Stimulated activated CD8-positive, alpha-beta memory T cell treated with anti-CD3 and anti-CD28 coated beads, Interleukin-15, amount 100 ng/mL, for 24 hours (primary cell): ENCODE data around the gene RBFOX2.

Experiments
- DNase-seq: peaks from one replicate; pipeline ENCODE4 v3.0.0-alpha.2; 2020; ENCODE audit warnings: low read depth

The RBFOX2 gene

DNA sequence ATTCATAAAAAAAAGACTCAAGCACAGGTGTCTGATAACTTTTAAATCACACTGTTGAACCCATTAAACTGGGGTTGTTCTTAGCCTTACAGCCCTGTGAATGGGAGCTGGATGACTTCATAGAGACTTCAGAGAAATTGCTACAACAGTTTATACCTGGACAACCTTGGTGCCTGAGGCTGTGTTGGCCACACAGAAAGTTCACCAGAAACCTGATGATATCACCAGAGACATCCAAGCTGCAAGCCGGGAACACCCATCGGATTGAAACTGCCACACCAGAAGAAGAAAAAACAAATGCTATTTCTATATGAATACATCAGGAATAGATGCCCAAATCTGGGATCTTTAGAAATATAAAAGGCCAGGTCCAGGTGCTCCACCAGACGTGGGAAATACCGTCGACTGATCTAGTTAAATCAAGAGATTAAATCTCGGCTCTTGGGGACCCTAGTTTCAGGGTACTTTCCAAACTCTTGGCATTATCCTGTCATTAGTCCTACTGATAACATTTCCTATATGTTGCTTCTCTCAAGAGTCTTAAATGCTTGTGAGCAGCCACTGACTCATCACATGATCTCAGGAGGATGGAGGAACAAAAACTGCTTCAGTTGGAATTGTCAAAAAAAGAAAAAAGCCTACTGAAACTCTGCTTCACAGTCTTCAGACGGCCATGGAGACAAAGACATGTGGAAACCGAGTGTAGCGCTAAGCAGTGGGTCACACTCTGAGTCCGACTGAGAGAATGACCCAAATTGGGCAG lies 339.5 kb downstream of the RBFOX2 start:
- DNase-seq, result no peak
